ENCODE results near the gene NR1H3. TPM values are rescaled to one million over a fixed set of nuclear protein-coding genes. Genes with fewer than 3 reads are reported as not detected.

The NR1H3 gene
- total RNA-seq, 1 experiment from 2014 or later: 26.3 TPM

GRCh38 chr11:47245611-47246357 is 12.0 kb upstream of the NR1H3 start:
- WGBS (ENCODE audit: extremely low coverage, insufficient read length, low lambda C conversion rate): no CpG with 5 or more reads among the region's 11 CpGs
- Mint-ChIP-seq H3K27ac (no peak overlapping the region), H3K36me3 (ENCODE audit: insufficient read depth in 1 of 3, low read depth in 3 of 3) (peaks cover 5 to 59% (median 54%) of the 10 kb centered on the region in 3 experiments; a peak in 6 of 7 replicates), H3K4me3 (no peak overlapping the region), H3K27me3 (ENCODE audit: low read depth) (no peaks in the 10 kb centered on the region; the same call in 1 of the 2 replicates), H3K9me3 (no peaks in the 10 kb centered on the region; a peak in 1 of 5 replicates), H3K4me1 (peaks cover 11 to 12% of the 10 kb centered on the region in 2 experiments)
- Histone ChIP-seq H3K23me2 (ENCODE audit: insufficient read length, low read depth, low read length, poor library complexity, severe bottlenecking) (peaks cover 8% of the 10 kb centered on the region), H3K79me2 (ENCODE audit: insufficient read depth, low read length) (no peaks in the 10 kb centered on the region), H4K5ac (ENCODE audit: insufficient read length, low read depth, low read length) (no peak overlapping the region), H2AFZ (ENCODE audit: low read length) (no peak overlapping the region), H2BK20ac (ENCODE audit: low read depth, low read length, poor library complexity, severe bottlenecking) (no peak overlapping the region), H3K9ac (ENCODE audit: extremely low read depth, insufficient read length, low read length) (no peak overlapping the region), H3K56ac (ENCODE audit: insufficient read length, low read depth, low read length) (no peak overlapping the region), H3K27ac (ENCODE audit: insufficient read length, low read depth, low read length) (no peak overlapping the region), H4K20me1 (ENCODE audit: control insufficient read depth, insufficient read depth, insufficient read length) (no peaks in the 10 kb centered on the region), H3K18ac (ENCODE audit: insufficient read length, low read depth, low read length) (no peak overlapping the region), H2BK15ac (ENCODE audit: low read depth, low read length) (no peak overlapping the region), H2BK12ac (ENCODE audit: insufficient read length, low read depth, low read length) (no peak overlapping the region), H3K14ac (ENCODE audit: insufficient read depth, low read length) (no peak overlapping the region), H2BK120ac (ENCODE audit: low read depth, low read length, poor library complexity, severe bottlenecking) (no peak overlapping the region), H3K4me1 (ENCODE audit: insufficient read depth, low read length) (peaks cover 5% of the 10 kb centered on the region; the same call in 1 of the 2 replicates), H4K8ac (replicated peaks; ENCODE audit: insufficient read length, low read depth, low read length) (no peak overlapping the region), H3K4ac (ENCODE audit: low read depth, low read length) (no peak overlapping the region), H3T11ph (ENCODE audit: low read length) (no peak overlapping the region), H3K9me3 (ENCODE audit: control insufficient read depth, low read depth, low read length) (no peaks in the 10 kb centered on the region), H2AK5ac (ENCODE audit: insufficient read length, low read length) (no peak overlapping the region), H3K27me3 (ENCODE audit: insufficient read depth, low read length) (no peaks in the 10 kb centered on the region), H3K79me1 (ENCODE audit: insufficient read depth, low read depth, low read length, poor library complexity, severe bottlenecking) (no peaks in the 10 kb centered on the region), H3K4me2 (ENCODE audit: insufficient read depth, insufficient read length, low read length) (no peak overlapping the region), H4K91ac (ENCODE audit: insufficient read length, low read depth, low read length) (no peak overlapping the region), H3K23ac (ENCODE audit: insufficient read length, low read depth, low read length) (no peak overlapping the region), H2BK5ac (ENCODE audit: insufficient read length, low read length) (no peak overlapping the region)
- no peak for DNase-seq
- TF ChIP-seq, protein P1, sequence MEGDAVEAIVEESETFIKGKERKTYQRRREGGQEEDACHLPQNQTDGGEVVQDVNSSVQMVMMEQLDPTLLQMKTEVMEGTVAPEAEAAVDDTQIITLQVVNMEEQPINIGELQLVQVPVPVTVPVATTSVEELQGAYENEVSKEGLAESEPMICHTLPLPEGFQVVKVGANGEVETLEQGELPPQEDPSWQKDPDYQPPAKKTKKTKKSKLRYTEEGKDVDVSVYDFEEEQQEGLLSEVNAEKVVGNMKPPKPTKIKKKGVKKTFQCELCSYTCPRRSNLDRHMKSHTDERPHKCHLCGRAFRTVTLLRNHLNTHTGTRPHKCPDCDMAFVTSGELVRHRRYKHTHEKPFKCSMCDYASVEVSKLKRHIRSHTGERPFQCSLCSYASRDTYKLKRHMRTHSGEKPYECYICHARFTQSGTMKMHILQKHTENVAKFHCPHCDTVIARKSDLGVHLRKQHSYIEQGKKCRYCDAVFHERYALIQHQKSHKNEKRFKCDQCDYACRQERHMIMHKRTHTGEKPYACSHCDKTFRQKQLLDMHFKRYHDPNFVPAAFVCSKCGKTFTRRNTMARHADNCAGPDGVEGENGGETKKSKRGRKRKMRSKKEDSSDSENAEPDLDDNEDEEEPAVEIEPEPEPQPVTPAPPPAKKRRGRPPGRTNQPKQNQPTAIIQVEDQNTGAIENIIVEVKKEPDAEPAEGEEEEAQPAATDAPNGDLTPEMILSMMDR (conservative IDR thresholded peaks at IDR 0.05): no peak

Measured in H9 (cell line).